Breast epithelium (tissue), 4 donors: ENCODE measurements around the gene CEACAM6. TPM values are rescaled to one million over a fixed set of nuclear protein-coding genes. Genes with fewer than 3 reads are reported as not detected.
"Not testable (repeated sequence)": the region's sequence is repeated elsewhere in the genome, so short reads cannot be mapped to it uniquely, and the experiment has no call there.

ENCODE experiments used
- DNase-seq, 2 donors: peaks; one replicate each; pipeline ENCODE4 v3.0.0-alpha.2; 2019; ENCODE audit warnings: low spot score in 2 of 2
- H3K27ac ChIP-seq, 2 donors: fragments of 200-600 bp; sonication (generic) in 1 of 2; one replicate each; pipeline ENCODE4 v1.5.1; 2016 to 2019; ENCODE audit warnings: mild to moderate bottlenecking in 1 of 2
- H3K27me3 ChIP-seq, 2 donors: fragments of 200-600 bp; sonication (generic) in 1 of 2; one replicate each; pipeline versions ENCODE4 v1.5.1 to v1.6.0; 2017 to 2019; ENCODE audit warnings: control low read depth in 1 of 2, mild to moderate bottlenecking in 1 of 2
- H3K36me3 ChIP-seq: fragments of 200-600 bp; one replicate; pipeline ENCODE4 v1.5.1; 2019
- H3K4me1 ChIP-seq, 2 donors: fragments of 200-600 bp; sonication (generic); one replicate each; pipeline ENCODE4 v1.5.1; 2016 to 2019; ENCODE audit warnings: control low read depth in 1 of 2
- H3K4me3 ChIP-seq, 3 donors: fragments of 200-600 bp; sonication (generic); 1 replicate in 2 of 3; 2 replicates in 1 of 3; pipeline ENCODE4 v1.5.1; 2016 to 2019; ENCODE audit warnings: mild to moderate bottlenecking in 3 of 3, moderate library complexity in 2 of 3
- H3K9me3 ChIP-seq, 2 donors: fragments of 200-600 bp; sonication (generic) in 1 of 2; one replicate each; pipeline ENCODE4 v1.5.1; 2016 to 2019; ENCODE audit warnings: control low read depth in 1 of 2
- CTCF ChIP-seq, 3 donors: fragments of 450-650 bp; IDR thresholded peaks; one replicate each; pipeline ENCODE4 v1.5.1; 2016 to 2017; ENCODE audit warnings: antibody characterized with exemption in 3 of 3, mild to moderate bottlenecking in 3 of 3, moderate library complexity in 3 of 3
- POLR2A ChIP-seq: fragments of 450-650 bp; IDR thresholded peaks from one replicate; pipeline ENCODE4 v1.6.1; 2016; ENCODE audit warnings: antibody characterized with exemption, mild to moderate bottlenecking, moderate library complexity
- POLR2AphosphoS5 ChIP-seq, 3 donors: sonication (generic); formaldehyde crosslinking; IDR thresholded peaks; one replicate each; pipeline ENCODE4 v1.6.1; 2017; ENCODE audit warnings: antibody characterized with exemption in 3 of 3
- intact Hi-C: fragments of 100-400 bp; cut with DNase I; formaldehyde crosslinking; loops from one replicate; pipeline ENCODE4 v1.15.1; 2023; ENCODE audit warnings: low total_unique reads
- total RNA-seq, 3 donors: library from RNA; depleted of rRNA; stranded (reverse); fragments of >200 nt; gene quantifications; one replicate each; pipeline ENCODE4 v1.1.0, GENCODE V29; 2016

CEACAM6 gene
- total RNA-seq = 1 to 10 TPM in 2 of 3 donors, not detected in 1; 1.0 to 6.9 TPM

- no peak within 1 kb of the TSS for H3K4me3 ChIP-seq
- intact Hi-C loops = no loop called here
- H3K36me3 ChIP-seq = no peaks in the 10 kb centered on the region
- TF ChIP-seq CTCF (IDR thresholded peaks at IDR 0.05) (no peak), POLR2AphosphoS5 (IDR thresholded peaks at IDR 0.05) (no peak), POLR2A (no peak)
- H3K27me3 ChIP-seq = no peaks in the 10 kb centered on the region
- no peaks in the 10 kb centered on the region for H3K4me1 ChIP-seq
- H3K27ac ChIP-seq = no peak within 1 kb of the TSS
- DNase-seq = no peak
- H3K9me3 ChIP-seq = no peaks in the 10 kb centered on the region
These were observed at the start of gene CEACAM6 for GRCh38 chr19:41755328-41755913. Gene CEACAM6, plus strand, starts transcription at chr19:41755530. Its CDS starts 109 bp downstream, at chr19:41755639.

- peak in 1 of 2 donors; percentile 62 for DNase-seq
- intact Hi-C loops = no loop called here
- peak overlapping the region in 2 of 3 donors; percentile 33 to 55 for H3K4me3 ChIP-seq
- no peaks in the 10 kb centered on the region for H3K9me3 ChIP-seq
- no peaks in the 10 kb centered on the region for H3K4me1 ChIP-seq
- H3K36me3 ChIP-seq = no peaks in the 10 kb centered on the region
- H3K27ac ChIP-seq = no peak overlapping the region
- peaks cover 0 to 24% of the 10 kb centered on the region in 2 donors for H3K27me3 ChIP-seq
- TF ChIP-seq CTCF (IDR thresholded peaks at IDR 0.05) (peak; percentile 67 to 95 (median 90)), POLR2A (no peak), POLR2AphosphoS5 (IDR thresholded peaks at IDR 0.05) (no peak)
These were observed 48.4 kb upstream of the CEACAM6 start for GRCh38 chr19:41706741-41707501.

GRCh38 chr19:41707502-41707812 lies 47.9 kb upstream of the CEACAM6 start:
- Histone ChIP-seq H3K36me3 (no peaks in the 10 kb centered on the region), H3K9me3 (no peaks in the 10 kb centered on the region), H3K4me3 (no peak overlapping the region), H3K27me3 (peaks cover 0 to 24% of the 10 kb centered on the region in 2 donors), H3K27ac (no peak overlapping the region), H3K4me1 (no peaks in the 10 kb centered on the region)
- TF ChIP-seq CTCF (IDR thresholded peaks at IDR 0.05) (no peak), POLR2AphosphoS5 (IDR thresholded peaks at IDR 0.05) (no peak), POLR2A (no peak)
- DNase-seq = no peak
- intact Hi-C loops = no loop called here

GRCh38 chr19:41707871-41708371 lies 47.4 kb upstream of the CEACAM6 start:
- Histone ChIP-seq H3K4me3 (no peak overlapping the region), H3K27me3 (peaks cover 0 to 24% of the 10 kb centered on the region in 2 donors), H3K27ac (no peak overlapping the region), H3K9me3 (no peaks in the 10 kb centered on the region), H3K4me1 (no peaks in the 10 kb centered on the region), H3K36me3 (no peaks in the 10 kb centered on the region)
- DNase-seq = no peak
- TF ChIP-seq CTCF (IDR thresholded peaks at IDR 0.05) (no peak), POLR2A (no peak), POLR2AphosphoS5 (IDR thresholded peaks at IDR 0.05) (no peak)
- intact Hi-C loops = no loop called here

GRCh38 chr19:41708481-41708880 lies 46.8 kb upstream of the CEACAM6 start, which contains the start of gene CEACAM5:
Gene CEACAM5, plus strand, starts transcription at chr19:41708626. Its CDS starts 106 bp downstream, at chr19:41708732.
- no peak for TF ChIP-seq CTCF (IDR thresholded peaks at IDR 0.05)
- TF ChIP-seq POLR2AphosphoS5 (IDR thresholded peaks at IDR 0.05) = no peak
- TF ChIP-seq POLR2A = no peak
- Histone ChIP-seq H3K36me3 (no peaks in the 10 kb centered on the region), H3K4me3 (no peak within 1 kb of the TSS), H3K9me3 (no peaks in the 10 kb centered on the region), H3K27ac (no peak within 1 kb of the TSS), H3K4me1 (no peaks in the 10 kb centered on the region), H3K27me3 (peaks cover 0 to 24% of the 10 kb centered on the region in 2 donors)
- intact Hi-C loops = no loop called here
- DNase-seq = no peak

GRCh38 chr19:41709516-41709915 lies 45.8 kb upstream of the CEACAM6 start:
- H3K4me1 ChIP-seq, DNase-seq, H3K4me3 ChIP-seq, intact Hi-C loops, H3K9me3 ChIP-seq, H3K27ac ChIP-seq, H3K36me3 ChIP-seq: not testable (repeated sequence)
- H3K27me3 ChIP-seq = peaks cover 0 to 13% of the 10 kb centered on the region in 2 donors
